Ishikawa (cell line): ENCODE measurements around the gene FSCN2.

ENCODE experiments used
- CEBPB ChIP-seq: IDR thresholded peaks from 2 replicates; pipeline ENCODE4 v1.6.1; 2012
- CREB1 ChIP-seq: IDR thresholded peaks from 2 replicates; pipeline ENCODE4 v1.6.1; 2012; ENCODE audit warnings: low read depth
- EGR1 ChIP-seq: IDR thresholded peaks from 2 replicates; pipeline ENCODE4 v1.6.1; 2012
- EP300 ChIP-seq: IDR thresholded peaks from 2 replicates; pipeline ENCODE4 v1.6.1; 2012; ENCODE audit warnings: borderline replicate concordance
- REST ChIP-seq: IDR thresholded peaks from 2 replicates; pipeline ENCODE4 v1.6.1; 2012; ENCODE audit warnings: low read depth, mild to moderate bottlenecking
- TAF1 ChIP-seq: IDR thresholded peaks from 2 replicates; pipeline ENCODE4 v1.6.1; 2012; ENCODE audit warnings: low read depth, mild to moderate bottlenecking
- TEAD4 ChIP-seq: IDR thresholded peaks from 2 replicates; pipeline ENCODE4 v1.6.1; 2012

- TF ChIP-seq REST: no peak
- TF ChIP-seq EP300: no peak
- no peak for TF ChIP-seq EGR1
- no peak for TF ChIP-seq TEAD4
- no peak for TF ChIP-seq CREB1
- TF ChIP-seq TAF1: no peak
- no peak for TF ChIP-seq CEBPB
Measured at GRCh38 chr17:81534157-81535006, 6.2 kb downstream of the FSCN2 start.
